Measurements from ENCODE around the gene FLT4. TPM values are rescaled to one million over a fixed set of nuclear protein-coding genes. Genes with fewer than 3 reads are reported as not detected.
"Not testable (repeated sequence)": the region's sequence is repeated elsewhere in the genome, so short reads cannot be mapped to it uniquely, and the experiment has no call there.

Gene FLT4
- polyA plus RNA-seq, 5 donors: 27.0 to 43.9 (median 33.7) TPM

- peak; percentile 34 to 49 for DNase-seq
Measured at GRCh38 chr5:180670586-180671359, 21.4 kb upstream of the FLT4 start.

DNA sequence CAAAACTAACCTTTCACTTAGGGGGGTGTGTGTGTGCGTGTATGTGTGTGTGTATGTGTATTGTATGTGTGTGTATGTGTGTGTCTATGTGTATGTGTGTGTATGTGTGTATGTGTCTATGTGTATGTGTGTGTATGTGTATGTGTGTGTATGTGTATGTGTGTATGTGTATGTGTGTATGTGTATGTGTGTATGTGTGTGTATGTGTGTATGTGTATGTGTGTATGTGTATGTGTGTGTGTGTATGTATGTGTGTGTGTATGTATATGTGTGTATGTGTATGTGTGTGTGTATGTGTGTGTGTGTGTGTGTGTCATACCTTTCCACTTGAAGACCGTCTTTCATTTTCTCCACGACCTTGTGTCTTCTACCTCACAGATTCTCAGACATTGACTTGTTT lies 20.8 kb upstream of the FLT4 start:
- DNase-seq: no peak

DNA sequence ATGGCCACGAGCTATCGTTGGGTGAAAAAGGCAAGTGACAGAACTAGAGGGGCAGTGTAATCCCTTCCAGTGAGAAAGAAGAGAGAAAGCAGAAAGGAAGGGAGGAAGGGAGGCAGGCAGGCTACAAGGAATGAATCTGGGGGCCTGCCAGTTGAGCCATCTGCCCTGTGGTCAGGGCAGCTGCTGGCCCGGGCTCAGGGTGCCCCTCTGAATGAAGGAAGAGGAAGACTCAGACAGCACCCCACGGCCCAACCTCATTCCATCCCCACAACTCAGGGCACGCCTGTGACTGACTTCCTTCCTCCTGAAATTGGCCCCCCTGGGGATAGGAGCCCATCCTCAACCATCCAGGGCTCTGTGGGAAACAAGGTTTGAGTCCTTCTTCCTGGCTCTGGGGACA lies 20.3 kb upstream of the FLT4 start:
- DNase-seq: no peak

DNA sequence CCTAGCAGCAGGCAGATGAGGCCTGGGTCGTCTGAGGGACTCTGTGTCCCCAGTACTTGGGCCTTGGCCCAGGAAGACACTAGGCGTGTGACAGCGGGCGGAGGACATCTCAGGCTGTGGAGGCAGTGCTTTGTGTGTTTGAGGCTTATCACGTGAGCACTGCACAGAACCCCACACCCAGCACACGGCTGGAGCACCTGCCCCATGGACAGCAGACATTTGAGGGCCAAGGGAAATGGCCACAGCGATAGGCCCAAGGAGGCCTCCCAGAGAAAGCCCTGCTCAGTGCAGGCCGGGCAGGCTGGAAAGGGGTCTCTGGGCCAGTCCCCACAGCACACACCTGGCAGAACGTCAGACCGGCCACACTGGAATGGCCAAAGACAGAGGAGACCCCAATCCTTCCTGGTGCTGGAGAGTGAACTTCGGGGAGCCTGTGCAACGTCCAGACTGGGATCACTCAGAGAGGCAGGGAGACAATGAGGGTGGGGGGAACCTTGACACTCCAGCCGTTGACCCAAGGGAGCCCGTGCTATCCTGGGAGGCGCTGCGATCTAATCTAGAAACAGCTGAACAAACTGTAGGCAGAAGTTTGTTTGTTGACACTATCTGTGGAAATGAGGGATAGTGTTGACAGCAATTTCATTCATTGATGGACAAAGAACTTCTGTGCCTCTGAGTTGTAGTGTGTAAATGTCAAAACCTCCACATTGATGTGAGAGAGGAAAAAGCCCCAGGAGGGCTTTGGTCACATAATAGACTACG lies 19.6 kb upstream of the FLT4 start:
- no peak for DNase-seq

DNA sequence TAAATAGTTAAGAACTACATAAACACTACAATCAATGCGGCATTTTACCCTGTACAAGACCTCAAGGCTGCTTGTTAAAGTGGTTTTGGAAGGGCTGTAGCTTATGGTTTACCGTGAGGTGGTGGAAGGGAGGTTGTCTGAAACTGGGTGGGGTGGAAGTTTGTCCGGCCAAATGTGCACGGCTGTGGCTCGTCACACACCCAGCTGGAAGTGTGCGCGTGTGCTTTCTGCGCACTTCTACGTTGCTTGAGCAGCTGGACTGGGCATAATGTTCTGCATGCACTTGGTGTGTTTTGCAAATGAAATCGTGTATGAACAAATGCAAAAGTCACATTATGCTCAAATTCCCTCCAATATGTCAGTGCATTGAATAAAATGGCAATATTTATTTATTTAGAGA lies 17.4 kb upstream of the FLT4 start:
- no peak for DNase-seq

GRCh38 chr5:180665682-180666404 lies 16.4 kb upstream of the FLT4 start:
- no peak for DNase-seq

- no peak for DNase-seq
Measured at GRCh38 chr5:180658774-180659564, 9.6 kb upstream of the FLT4 start.

DNA sequence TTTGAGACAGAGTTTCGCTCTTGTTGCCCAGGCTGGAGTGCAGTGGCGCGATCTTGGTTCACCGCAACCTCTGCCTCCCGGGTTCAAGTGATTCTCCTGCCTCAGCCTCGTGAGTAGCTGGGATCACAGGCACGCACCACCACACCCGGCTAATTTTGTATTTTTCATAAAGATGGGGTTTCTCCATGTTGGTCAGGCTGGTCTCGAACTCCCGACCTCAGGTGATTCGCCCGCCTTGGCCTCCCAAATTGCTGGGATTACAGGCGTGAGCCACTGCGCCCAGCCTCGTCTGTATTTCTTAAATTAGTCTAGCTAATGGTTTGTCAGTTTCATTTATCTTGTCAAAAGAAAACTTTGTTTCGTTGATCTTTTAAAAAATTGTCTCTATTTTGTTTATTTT lies 5.8 kb upstream of the FLT4 start:
- DNase-seq: not testable (repeated sequence)

- no peak for DNase-seq
Measured at GRCh38 chr5:180652771-180653170, 3.4 kb upstream of the FLT4 start.

DNA sequence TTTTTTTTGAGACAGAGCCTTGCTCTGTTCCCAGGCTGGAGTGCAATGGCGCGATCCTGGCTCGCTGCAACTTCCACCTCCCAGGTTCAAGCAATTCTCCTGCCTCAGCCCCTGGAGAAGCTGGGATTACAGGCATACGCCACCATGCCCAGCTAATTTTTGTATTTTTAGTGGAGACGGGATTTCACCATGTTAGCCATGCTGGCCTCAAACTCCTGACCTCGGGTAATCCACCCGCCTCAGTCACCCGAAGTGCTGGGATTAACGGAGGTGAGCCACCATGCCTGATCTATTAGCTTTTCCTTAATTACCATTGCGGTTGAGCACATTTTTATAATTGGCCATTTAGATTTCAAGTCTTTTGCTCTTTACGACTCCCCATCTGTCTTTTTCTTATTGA lies 2.9 kb upstream of the FLT4 start:
- no peak for DNase-seq

DNA sequence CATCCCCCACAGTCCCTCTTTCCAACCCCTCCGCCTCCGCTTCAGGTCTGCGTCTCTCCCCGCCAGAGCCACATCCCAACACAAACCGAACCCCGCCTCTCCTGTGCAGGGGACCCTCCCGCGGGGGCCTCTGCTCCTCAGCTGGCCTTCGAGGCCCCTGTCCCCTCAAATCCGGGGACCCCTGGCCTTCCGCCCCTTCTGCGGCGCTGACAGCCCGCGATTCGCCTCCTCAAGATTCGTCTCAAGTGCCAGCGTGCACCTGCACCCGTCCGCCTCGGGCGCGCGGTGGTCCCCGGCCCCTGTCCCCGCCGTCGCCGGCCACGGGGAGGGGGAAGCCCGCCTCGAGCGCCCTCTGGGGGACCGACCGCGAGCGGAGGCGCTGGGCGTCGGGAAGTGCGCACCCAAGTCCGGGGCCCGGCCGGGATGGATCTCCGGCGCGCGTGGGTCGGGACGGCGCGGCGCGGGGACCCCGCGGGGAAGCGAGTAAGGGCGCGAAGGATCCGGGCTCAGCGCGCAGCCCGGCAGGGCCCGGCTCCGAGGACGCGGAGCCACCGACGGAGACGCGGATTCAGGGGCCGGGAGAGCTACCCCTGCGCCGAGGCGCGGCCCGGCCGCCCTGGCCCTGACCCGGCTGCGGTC lies 623 bp downstream of the FLT4 start:
- no peak for DNase-seq

DNA sequence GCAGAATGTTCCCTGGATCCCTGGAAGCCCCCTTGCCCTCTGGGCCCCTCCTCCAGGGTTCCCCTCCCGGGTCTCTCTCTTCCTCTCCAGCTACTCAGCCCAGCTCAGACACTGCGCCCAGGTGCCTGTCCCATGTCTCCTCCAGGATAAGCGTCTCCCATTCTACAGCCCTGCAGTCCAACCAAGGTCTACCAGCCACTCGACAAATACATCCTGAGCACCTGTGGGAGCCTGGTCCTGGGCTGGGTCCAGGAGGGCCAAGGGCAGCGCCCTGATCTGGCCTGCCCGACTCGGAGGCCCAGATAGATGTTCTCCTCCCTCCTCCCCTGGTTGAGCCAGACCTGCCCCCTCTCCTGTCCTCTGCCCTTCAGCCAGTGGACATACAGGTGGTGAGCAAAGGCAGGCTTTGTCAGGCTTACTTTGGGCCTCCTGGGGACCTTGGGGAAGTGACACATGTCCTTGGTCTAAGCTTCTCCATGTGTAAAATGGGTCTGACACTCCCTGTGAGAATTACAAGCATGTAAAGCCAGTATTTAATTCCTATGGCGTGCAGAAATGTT lies 1.4 kb downstream of the FLT4 start:
- DNase-seq: no peak

GRCh38 chr5:180647465-180647864 lies 1.9 kb downstream of the FLT4 start:
- no peak for DNase-seq

- DNase-seq: no peak
Measured at GRCh38 chr5:180646963-180647305, 2.5 kb downstream of the FLT4 start.

GRCh38 chr5:180646289-180646962 lies 3.0 kb downstream of the FLT4 start:
- DNase-seq: no peak

- DNase-seq: no peak
Measured at GRCh38 chr5:180645274-180646204, 3.9 kb downstream of the FLT4 start.

- DNase-seq: no peak
Measured at GRCh38 chr5:180644825-180645273, 4.6 kb downstream of the FLT4 start.

DNA sequence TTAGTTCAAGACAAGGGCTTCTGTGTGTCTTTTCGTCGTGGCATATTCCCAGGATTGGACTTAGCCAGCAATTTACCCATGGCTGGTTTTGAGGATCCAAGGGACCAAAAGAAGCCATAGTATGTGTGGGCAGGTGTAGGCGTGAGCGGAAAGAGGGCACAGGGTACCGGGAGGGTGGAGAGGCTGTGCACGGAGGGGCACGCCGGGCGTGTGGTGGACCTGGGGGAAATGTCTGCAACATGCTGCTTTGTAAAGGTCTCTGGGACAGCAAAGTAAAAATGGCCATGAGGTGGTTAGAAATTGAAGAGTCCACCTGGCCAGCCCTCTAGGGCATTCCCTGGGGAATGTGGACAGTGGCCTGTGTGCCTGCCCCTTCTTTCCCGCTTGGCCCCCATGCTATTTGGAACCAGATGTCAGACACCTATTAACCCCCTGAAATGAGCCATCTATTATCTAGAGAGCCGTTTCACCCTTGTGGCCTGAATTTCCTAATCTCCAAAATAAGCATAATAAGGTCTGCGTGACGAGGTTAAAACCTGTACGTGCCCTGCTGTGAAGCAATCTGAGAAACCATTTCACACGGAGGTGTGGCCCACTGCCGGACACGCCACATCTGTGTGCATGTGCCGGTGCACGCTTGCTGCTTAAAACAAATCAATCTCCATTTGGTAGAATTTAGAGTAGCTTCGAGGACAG lies 5.1 kb downstream of the FLT4 start:
- no peak for DNase-seq
